ENCODE results near the gene GFI1.

GRCh38 chr1:92470216-92470615 lies 16.5 kb downstream of the GFI1 start:
- TF ChIP-seq CTCF (IDR thresholded peaks at IDR 0.05) = no peak
- TF ChIP-seq POLR2A (IDR thresholded peaks at IDR 0.05) = no peak

Data from tibial nerve (tissue), 3 donors.